Esophagus mucosa (tissue), 1 donor: ENCODE measurements around the gene LRIT1. TPM values are rescaled to one million over a fixed set of nuclear protein-coding genes. Genes with fewer than 3 reads are reported as not detected.

Experiments used
- ATAC-seq: fragments of 200-7000 bp; cut with Tn5 transposase; one replicate; pipeline ENCODE4 v1.9.1; 2020
- total RNA-seq: library from RNA; stranded (reverse); gene quantifications from one replicate; pipeline ENCODE4 v1.2.4, GENCODE V29; 2023
- donor health status: DM: yes; HTN: yes; CAD: no.

Gene LRIT1
- total RNA-seq, 1 donor from 2014 or later, result not detected

DNA sequence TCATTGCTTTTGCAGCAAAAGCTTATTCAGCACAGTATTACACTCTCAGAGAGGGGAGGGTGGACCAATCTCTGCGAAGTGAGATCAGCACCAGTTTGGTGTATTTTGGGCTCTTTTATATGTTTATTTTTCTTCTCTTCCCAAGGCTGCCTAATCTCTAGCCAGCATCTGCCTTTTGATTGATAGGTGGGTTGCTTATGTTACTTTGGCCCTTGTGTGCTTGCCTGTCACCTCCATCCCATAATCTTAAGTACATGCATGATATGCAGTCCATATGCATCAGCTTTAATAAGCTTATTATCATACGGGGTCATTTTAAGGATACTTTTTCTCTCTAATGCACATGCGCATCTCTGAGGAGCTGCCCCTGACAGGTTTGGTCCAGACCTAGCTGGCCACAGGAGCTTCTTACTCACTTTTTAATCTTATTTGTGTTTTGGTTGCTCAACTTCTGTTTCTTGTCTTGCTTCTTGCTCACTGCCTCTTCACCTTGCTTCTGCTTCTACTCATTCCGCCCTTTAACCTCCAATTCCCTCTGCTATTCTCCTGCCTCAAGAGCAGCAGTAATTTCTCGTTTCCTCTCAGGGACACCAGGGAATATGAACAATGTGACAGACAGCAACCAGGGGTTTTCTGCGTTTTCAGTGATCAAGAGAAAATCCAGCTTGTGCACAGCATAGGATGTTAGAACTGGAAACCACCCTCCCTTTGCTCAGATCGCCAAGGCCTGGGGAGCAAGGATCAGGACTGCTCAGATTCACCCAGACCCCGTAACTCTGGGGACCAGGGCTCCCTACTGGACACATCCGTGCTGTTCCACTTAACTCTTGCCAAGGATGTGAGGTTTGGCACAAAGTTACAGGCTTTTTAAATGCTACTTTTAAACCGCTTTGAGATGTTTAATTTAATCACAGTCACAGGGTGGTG is 13.5 kb upstream of the LRIT1 start:
- no peak for ATAC-seq

DNA sequence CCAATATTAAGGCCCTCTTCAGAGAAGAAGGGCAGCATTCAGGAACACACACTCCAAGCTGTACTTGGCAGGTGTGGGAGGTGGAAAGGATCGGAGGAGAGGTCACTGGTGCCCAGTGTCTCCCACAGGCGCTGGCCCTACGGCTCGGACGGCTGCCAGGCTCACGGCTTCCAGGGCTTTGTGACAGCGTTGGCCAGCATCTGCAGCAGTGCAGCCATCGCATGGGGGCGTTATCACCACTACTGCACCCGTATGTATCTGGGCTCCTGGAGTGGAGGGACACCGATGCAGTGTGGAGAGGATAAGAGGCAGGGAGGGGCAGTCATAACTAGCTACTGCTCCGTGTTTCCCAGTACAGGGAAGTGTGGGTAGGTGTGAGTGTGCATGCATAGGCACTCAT is 7.4 kb upstream of the LRIT1 start:
- no peak for ATAC-seq

- ATAC-seq, result no peak
Measured at GRCh38 chr10:84247496-84247895, 6.2 kb upstream of the LRIT1 start.

GRCh38 chr10:84244651-84245270 is 3.4 kb upstream of the LRIT1 start, which contains the start of gene RGR:
Gene RGR (plus strand): TSS chr10:84245053. CDS start chr10:84245091, 38 bp downstream.
- peak; percentile 15 for ATAC-seq

GRCh38 chr10:84243759-84244158 is 2.4 kb upstream of the LRIT1 start:
- no peak for ATAC-seq

DNA sequence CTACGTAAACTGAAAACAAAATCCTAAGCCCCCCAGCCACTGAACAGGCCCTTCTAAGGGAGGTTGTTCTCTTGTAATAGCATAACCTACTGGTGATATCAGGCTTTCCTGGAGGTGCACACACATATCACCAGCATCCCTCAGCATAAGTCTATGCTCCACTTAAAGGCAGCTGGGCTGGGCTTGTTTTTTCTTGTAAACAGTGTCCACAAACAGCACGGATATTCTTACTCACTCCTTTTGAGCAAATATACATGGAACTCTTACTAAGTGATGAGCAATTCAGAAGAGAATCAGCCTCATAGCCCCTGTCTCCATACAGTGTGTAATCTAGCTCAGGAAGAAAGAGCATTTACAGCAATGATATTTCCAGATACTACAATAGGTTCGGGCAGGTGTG is 2.4 kb downstream of the LRIT1 start:
- ATAC-seq, result no peak

DNA sequence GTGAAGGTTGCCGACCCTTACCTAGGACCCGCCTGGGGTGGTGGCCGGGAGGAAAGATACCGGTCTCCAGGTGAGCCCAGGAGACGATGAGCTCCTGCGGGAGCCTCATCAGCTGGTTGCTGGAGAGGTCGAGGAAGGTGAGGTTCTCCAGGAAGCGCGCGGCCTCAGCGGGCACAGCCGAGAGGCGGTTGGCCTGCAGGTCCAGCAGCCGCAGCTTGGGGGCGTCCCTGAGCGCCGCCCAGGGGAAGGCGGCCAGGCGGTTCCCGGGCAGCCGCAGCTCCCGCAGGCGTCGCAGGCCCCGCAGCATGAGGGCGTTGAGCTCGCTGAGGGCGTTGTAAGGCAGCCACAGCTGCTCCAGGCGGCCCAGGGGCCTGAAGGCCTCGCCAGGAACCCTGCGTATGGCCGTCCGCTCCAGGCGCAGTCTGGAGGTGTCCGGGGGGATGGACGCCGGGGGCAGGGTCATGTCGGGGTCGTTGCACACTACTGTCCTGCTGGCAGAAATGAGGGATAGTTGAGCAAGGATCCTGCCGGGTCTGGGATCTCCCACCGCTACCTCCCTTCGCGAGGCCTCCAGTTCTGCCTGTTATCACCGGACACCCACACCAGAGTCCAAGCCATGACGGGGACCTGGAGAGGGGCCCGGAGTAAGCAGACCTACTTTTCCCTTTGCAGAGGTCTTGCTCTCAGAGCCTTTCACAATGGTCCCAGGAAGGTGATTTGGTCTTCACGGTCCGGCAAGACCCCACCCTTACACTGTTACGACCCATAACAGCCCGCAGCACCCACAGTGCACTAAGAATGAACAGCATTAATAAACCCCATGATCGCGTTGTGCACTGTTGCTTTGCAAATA is 3.9 kb downstream of the LRIT1 start:
- ATAC-seq, result peak; percentile 13

DNA sequence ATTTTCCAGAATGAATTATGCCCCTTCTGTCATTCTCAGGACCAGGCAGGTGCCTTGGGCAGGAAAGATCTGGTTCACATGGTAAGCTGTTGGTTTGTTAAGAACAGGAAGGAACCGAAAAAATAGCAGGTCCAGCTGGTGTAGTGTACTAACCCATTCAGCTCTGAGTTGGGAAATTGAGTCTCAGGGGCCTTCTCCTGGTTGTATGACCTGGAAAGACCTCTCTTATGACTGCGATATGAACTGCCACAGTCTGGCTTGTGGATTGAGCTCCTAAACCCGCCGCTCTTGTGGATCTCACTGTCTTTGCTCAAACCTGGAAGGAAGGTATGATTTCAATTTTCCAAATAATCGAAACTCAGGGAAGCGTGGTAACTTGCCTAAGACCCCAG is 4.5 kb downstream of the LRIT1 start:
- no peak for ATAC-seq

DNA sequence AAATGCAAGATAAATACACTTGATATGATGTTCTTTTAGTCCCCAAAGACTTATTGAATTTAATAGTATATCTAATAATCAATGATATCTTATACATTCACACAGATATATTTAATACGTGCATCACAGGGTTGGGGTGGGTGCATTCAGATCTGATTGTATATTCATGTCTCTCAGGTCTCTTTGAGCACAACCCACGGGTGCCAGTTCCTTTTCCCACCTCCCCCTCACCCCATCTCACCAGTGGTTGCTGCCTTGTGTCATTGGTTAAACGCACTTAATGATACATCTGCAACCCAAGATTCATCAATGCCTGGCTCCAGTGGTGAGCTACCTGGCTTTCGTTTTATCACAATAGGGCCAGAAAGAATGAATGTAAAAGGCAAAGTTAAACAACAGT is 6.2 kb downstream of the LRIT1 start:
- no peak for ATAC-seq

GRCh38 chr10:84234479-84234878 is 6.9 kb downstream of the LRIT1 start:
- ATAC-seq, result no peak

GRCh38 chr10:84233940-84234339 is 7.4 kb downstream of the LRIT1 start:
- ATAC-seq, result no peak

DNA sequence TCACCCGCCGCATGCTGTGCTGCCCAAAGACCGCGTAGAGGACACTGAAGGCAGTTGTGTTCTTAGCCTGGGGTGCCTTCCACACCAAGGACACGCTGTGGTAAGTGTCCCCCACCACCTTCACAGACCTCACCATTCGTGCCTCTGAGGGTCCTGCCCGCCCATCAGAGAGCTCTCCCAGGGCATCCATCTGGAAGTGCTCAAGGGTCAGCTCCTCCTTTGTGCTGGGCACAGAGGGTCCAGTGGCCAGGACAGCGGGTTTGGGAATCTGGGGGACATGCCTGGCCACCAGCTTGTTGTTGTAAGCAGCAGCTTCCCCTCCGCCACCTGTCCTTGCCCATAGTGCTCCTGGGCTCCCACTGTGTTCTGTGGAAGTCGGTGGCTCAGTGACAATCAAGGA is 9.0 kb downstream of the LRIT1 start:
- ATAC-seq, result no peak

DNA sequence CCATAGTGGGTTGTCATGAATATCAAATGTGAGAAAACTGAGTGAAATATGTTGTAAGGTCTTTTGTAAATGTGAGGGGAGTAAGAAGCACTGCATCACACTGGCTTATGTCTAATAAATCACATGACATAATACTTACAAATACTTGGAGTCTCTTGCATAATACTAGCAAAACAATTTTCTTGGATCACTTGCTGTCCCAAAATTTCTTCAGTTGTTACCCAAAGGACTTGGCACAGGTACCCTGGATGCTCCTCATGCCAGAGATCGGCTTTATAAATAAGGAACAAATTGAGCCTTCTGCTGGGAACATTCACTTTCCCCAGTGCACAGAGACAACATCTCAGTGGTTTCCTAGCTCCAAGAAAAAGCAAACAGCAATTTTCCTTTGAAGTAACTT is 11.0 kb downstream of the LRIT1 start:
- ATAC-seq, result no peak

DNA sequence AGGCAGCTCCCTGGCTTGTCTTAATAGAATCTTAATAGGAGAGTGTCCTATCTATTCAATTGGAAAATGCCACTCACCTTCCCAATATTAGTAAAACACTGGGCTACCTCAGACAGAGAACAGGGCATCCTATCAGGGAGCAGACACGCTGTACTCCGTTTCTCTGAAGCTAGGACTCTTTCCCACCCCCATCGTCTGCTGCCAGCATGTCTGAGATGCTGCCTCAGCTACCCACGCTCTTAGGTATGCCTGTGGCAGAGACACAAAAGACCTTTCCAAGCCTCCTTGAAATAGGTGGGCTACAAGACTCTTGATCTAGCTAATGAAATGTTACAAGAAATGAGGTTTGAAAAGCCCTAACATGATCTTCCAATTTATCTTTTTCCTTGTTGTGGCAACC is 13.5 kb downstream of the LRIT1 start:
- ATAC-seq, result no peak

- ATAC-seq, result no peak
Measured at GRCh38 chr10:84226616-84227015, 14.7 kb downstream of the LRIT1 start.

DNA sequence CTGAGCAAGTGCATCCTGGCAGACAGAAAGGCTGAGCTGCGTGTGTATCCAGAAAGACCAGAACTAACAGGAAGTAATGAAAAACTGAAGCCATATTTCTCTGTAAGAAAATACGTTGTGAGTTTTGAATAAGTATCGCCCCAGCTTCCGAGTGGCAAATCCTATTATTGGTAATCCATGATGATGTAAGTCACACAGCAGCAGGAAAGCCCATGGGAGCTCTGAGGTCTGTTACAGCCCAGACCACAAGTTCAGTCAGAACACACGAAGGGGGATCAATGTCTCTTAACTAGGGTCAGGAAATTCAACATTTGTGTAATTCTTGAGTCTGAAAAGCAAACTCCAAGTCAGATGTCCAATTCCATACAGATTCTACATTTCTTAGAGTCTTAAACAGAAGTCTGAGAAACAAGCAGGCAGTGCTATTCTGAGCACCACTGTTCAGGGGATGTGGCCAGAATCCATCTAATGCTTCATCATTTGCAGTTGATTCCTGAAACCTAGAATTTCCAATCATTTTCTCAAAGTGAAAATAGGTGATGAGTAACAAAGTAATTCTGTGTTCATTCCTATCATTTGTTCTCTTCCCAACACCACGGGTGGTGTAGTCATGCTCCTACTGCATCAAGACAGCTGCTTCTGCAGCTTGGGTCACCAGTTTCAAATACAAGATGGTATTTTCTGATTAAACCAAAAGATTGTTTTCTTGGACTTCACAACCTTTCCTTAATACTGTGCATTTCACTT is 15.7 kb downstream of the LRIT1 start, which contains the start of gene LRIT2:
LRIT2 (minus strand) TSS at position 118 of the 747 bp plus-strand sequence; CDS start at position 94, 24 bp downstream.
- ATAC-seq, result no peak

GRCh38 chr10:84224411-84225028 is 16.8 kb downstream of the LRIT1 start:
- ATAC-seq, result no peak

- no peak for ATAC-seq
Measured at GRCh38 chr10:84221916-84222315, 19.4 kb downstream of the LRIT1 start.

DNA sequence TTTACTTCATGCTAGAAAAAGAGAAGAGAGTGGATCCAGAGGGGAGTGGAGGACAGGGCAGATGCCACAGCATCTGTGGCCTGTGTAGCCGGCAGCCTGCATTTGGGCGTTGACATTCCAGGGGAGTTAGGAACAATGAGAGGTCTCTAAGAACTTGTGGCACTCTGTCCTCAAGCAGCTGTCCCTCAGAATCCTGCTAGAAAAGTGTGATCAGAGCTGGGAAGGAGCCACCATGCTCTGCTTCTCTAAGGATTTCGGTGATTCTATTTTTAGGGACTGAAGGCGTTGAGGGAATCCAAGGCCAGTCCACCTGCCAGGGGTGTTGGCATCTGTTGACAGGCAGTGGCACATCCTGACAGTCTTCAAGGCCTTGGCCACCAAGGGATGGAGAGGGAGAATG is 23.6 kb downstream of the LRIT1 start:
- ATAC-seq, result no peak

DNA sequence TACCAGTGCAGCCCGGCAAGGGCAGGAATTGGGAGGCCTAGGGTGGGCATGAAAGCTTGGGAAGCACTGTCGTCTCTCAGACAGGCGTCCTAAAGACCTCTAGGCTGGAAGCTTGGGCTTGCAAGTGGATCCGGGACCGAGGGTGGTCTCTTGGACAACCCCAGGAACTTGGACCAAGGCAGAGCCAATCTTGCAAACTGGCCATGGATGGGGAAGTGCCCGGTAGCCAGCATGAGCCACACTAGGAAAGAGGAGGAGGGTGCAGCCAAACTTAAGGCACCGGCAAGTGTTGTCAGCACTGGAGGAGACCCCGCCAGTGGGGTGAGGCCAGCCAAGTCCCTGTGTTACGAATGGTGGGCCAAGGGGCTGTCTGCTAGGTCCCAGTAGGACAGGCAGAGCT is 24.5 kb downstream of the LRIT1 start:
- ATAC-seq, result no peak

DNA sequence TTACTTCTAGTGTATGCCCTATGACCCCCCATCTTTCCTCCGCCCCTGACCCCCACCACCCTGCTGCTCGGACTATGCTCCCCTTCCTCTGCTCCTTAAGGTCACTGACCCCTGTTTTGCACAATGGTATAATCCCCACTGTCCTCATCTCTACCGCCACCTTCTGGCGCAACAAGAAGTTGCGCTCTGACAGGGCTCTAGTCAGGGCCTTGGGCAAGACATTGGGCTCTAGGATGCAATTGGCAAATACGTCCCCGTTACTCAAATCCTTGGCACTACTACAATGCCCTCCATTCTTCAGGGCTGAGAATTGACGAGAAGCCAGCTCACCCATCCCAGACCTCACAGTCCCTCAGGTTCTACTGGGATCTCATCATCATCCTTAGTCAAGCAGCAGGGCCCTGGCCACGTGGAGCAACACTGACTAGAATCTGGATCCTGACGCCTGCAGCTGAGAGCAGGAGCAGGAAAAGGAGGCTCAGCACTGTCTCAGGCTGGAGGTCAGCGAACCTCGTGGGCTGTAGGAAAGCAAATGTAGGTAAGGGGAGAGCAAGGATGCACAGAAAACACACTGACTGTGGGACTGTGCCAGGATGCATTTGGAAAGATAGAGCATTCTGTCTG is 26.6 kb downstream of the LRIT1 start:
- ATAC-seq, result peak; percentile 73
